H9 (cell line): ENCODE results near the gene ALOX15B. TPM values are rescaled to one million over a fixed set of nuclear protein-coding genes. Genes with fewer than 3 reads are reported as not detected.

Experiments
- DNase-seq: peaks from one replicate; pipeline ENCODE4 v3.0.0-alpha.2; 2017
- H2AFZ ChIP-seq: one replicate; pipeline ENCODE4 v1.6.1; 2013; ENCODE audit warnings: mild to moderate bottlenecking, low read length, control low read depth, moderate library complexity
- H2AK5ac ChIP-seq: 2 replicates; pipeline ENCODE4 v1.6.1; 2013; ENCODE audit warnings: low read length, control low read depth, mixed read lengths; ENCODE audit not compliant: insufficient read length
- H2BK120ac ChIP-seq: one replicate; pipeline ENCODE4 v1.6.1; 2013; ENCODE audit warnings: low read depth, mild to moderate bottlenecking, low read length, control low read depth, inconsistent platforms; ENCODE audit not compliant: poor library complexity, severe bottlenecking
- H2BK12ac ChIP-seq: 2 replicates; pipeline ENCODE4 v1.6.1; 2013; ENCODE audit warnings: low read length, control low read depth, mixed read lengths, low read depth; ENCODE audit not compliant: insufficient read length
- H2BK15ac ChIP-seq: 2 replicates; pipeline ENCODE4 v1.6.1; 2013; ENCODE audit warnings: low read depth, low read length, control low read depth
- H2BK20ac ChIP-seq: one replicate; pipeline ENCODE4 v1.6.1; 2013; ENCODE audit warnings: low read depth, mild to moderate bottlenecking, low read length, control low read depth, inconsistent platforms; ENCODE audit not compliant: poor library complexity, severe bottlenecking
- H2BK5ac ChIP-seq: 2 replicates; pipeline ENCODE4 v1.6.1; 2013; ENCODE audit warnings: low read length, control low read depth, mixed read lengths; ENCODE audit not compliant: insufficient read length
- H3K14ac ChIP-seq: 2 replicates; pipeline ENCODE4 v1.6.1; 2013; ENCODE audit warnings: low read length, control low read depth; ENCODE audit not compliant: insufficient read depth
- H3K18ac ChIP-seq: 2 replicates; pipeline ENCODE4 v1.6.1; 2013; ENCODE audit warnings: low read depth, mild to moderate bottlenecking, mixed read lengths, low read length, control low read depth; ENCODE audit not compliant: insufficient read length
- H3K23ac ChIP-seq: 2 replicates; pipeline ENCODE4 v1.6.1; 2013; ENCODE audit warnings: low read length, control low read depth, mixed read lengths, low read depth; ENCODE audit not compliant: insufficient read length
- H3K23me2 ChIP-seq: 2 replicates; pipeline ENCODE4 v1.6.1; 2013; ENCODE audit warnings: low read depth, mild to moderate bottlenecking, mixed read lengths, low read length, control low read depth; ENCODE audit not compliant: insufficient read length, poor library complexity, severe bottlenecking
- H3K27ac ChIP-seq: 2 replicates; pipeline ENCODE4 v1.5.1; 2013; ENCODE audit warnings: low read length, control low read depth, mixed read lengths, low read depth; ENCODE audit not compliant: insufficient read length
- H3K27me3 ChIP-seq: 2 replicates; pipeline ENCODE4 v1.6.1; 2013; ENCODE audit warnings: low read length, control low read depth, inconsistent platforms; ENCODE audit not compliant: insufficient read depth
- H3K4ac ChIP-seq: 2 replicates; pipeline ENCODE4 v1.6.1; 2013; ENCODE audit warnings: low read depth, mild to moderate bottlenecking, control low read depth, inconsistent platforms, low read length, moderate library complexity
- H3K4me1 ChIP-seq: 2 replicates; pipeline ENCODE4 v1.6.1; 2013; ENCODE audit warnings: low read length, control low read depth, inconsistent platforms; ENCODE audit not compliant: insufficient read depth
- H3K4me2 ChIP-seq: 2 replicates; pipeline ENCODE4 v1.6.1; 2013; ENCODE audit warnings: low read length, control low read depth, mixed read lengths; ENCODE audit not compliant: insufficient read length, insufficient read depth
- H3K56ac ChIP-seq: 2 replicates; pipeline ENCODE4 v1.6.1; 2013; ENCODE audit warnings: low read depth, mild to moderate bottlenecking, mixed read lengths, low read length, control low read depth; ENCODE audit not compliant: insufficient read length
- H3K79me1 ChIP-seq: 2 replicates; pipeline ENCODE4 v1.6.1; 2013; ENCODE audit warnings: low read depth, mild to moderate bottlenecking, moderate library complexity, low read length, control low read depth, inconsistent platforms; ENCODE audit not compliant: insufficient read depth, poor library complexity, severe bottlenecking
- H3K79me2 ChIP-seq: 2 replicates; pipeline ENCODE4 v1.6.1; 2013; ENCODE audit warnings: low read length, control low read depth, inconsistent platforms; ENCODE audit not compliant: insufficient read depth
- H3K9ac ChIP-seq: 2 replicates; pipeline ENCODE4 v1.6.1; 2013; ENCODE audit warnings: low read length, control low read depth, mixed read lengths; ENCODE audit not compliant: insufficient read length; ENCODE audit errors: extremely low read depth
- H3K9me3 ChIP-seq: one replicate; pipeline ENCODE4 v1.6.1; 2013; ENCODE audit warnings: low read depth, low read length, inconsistent platforms; ENCODE audit not compliant: control insufficient read depth
- H3T11ph ChIP-seq: one replicate; pipeline ENCODE4 v1.6.1; 2013; ENCODE audit warnings: mild to moderate bottlenecking, low read length, control low read depth, inconsistent platforms
- H4K20me1 ChIP-seq: one replicate; pipeline ENCODE4 v1.6.1; 2013; ENCODE audit not compliant: control insufficient read depth, insufficient read length, insufficient read depth
- H4K5ac ChIP-seq: 2 replicates; pipeline ENCODE4 v1.6.1; 2013; ENCODE audit warnings: low read depth, mild to moderate bottlenecking, mixed read lengths, low read length, control low read depth; ENCODE audit not compliant: insufficient read length
- H4K8ac ChIP-seq: replicated peaks from 2 replicates; pipeline ENCODE4 v1.6.1; 2013; ENCODE audit warnings: low read length, control low read depth, mixed read lengths, low read depth; ENCODE audit not compliant: insufficient read length
- H4K91ac ChIP-seq: 2 replicates; pipeline ENCODE4 v1.6.1; 2013; ENCODE audit warnings: low read depth, mild to moderate bottlenecking, moderate library complexity, mixed read lengths, low read length, control low read depth; ENCODE audit not compliant: insufficient read length
- H3K27ac Mint-ChIP-seq, 3 experiments: 2 replicates in 2 of 3; 3 replicates in 1 of 3; pipeline ENCODE4 v1.8.0; 2020 to 2021; ENCODE audit warnings: mixed read lengths in 3 of 3, mild to moderate bottlenecking in 1 of 3, moderate library complexity in 1 of 3
- H3K27me3 Mint-ChIP-seq: 2 replicates; pipeline ENCODE4 v1.8.0; 2021; ENCODE audit warnings: low read depth, mild to moderate bottlenecking, moderate library complexity, mixed read lengths
- H3K36me3 Mint-ChIP-seq, 3 experiments: 2 replicates in 2 of 3; 3 replicates in 1 of 3; pipeline ENCODE4 v1.8.0; 2020 to 2021; ENCODE audit warnings: low read depth in 3 of 3, mixed read lengths in 3 of 3; ENCODE audit not compliant: insufficient read depth in 1 of 3
- H3K4me1 Mint-ChIP-seq, 2 experiments: 2 replicates each; pipeline ENCODE4 v1.8.0; 2020; ENCODE audit warnings: mixed read lengths in 2 of 2
- H3K4me3 Mint-ChIP-seq, 2 experiments: 2 replicates in 1 of 2; 3 replicates in 1 of 2; pipeline ENCODE4 v1.8.0; 2020 to 2021; ENCODE audit warnings: mild to moderate bottlenecking in 2 of 2, mixed read lengths in 2 of 2, moderate library complexity in 1 of 2
- H3K9me3 Mint-ChIP-seq, 2 experiments: 2 replicates in 1 of 2; 3 replicates in 1 of 2; pipeline ENCODE4 v1.8.0; 2020; ENCODE audit warnings: mild to moderate bottlenecking in 2 of 2, mixed read lengths in 2 of 2, moderate library complexity in 1 of 2
- WGBS: extraction: QIAGEN DNeasy Blood & Tissue Kit; methylation state at CpG from one replicate; pipeline ENCODE4 v1.1.7; 2013; ENCODE audit warnings: missing lambda C conversion rate, low lambda C conversion rate, mixed read lengths; ENCODE audit not compliant: insufficient read length; ENCODE audit errors: extremely low coverage; 5-methylcytosine and 5-hydroxymethylcytosine counted together
- total RNA-seq: library from RNA; stranded (reverse); gene quantifications from 2 replicates; pipeline ENCODE4 v1.2.1, GENCODE V29; 2021
- TF ChIP-seq, protein P1 (sequence below): fragments of 200-600 bp; sonication (generic); conservative IDR thresholded peaks from 3 replicates; pipeline ENCODE4 v1.8.0; 2021; ENCODE audit warnings: antibody characterized with exemption, mild to moderate bottlenecking

ALOX15B gene
- total RNA-seq, 1 experiment from 2014 or later: not detected

DNA sequence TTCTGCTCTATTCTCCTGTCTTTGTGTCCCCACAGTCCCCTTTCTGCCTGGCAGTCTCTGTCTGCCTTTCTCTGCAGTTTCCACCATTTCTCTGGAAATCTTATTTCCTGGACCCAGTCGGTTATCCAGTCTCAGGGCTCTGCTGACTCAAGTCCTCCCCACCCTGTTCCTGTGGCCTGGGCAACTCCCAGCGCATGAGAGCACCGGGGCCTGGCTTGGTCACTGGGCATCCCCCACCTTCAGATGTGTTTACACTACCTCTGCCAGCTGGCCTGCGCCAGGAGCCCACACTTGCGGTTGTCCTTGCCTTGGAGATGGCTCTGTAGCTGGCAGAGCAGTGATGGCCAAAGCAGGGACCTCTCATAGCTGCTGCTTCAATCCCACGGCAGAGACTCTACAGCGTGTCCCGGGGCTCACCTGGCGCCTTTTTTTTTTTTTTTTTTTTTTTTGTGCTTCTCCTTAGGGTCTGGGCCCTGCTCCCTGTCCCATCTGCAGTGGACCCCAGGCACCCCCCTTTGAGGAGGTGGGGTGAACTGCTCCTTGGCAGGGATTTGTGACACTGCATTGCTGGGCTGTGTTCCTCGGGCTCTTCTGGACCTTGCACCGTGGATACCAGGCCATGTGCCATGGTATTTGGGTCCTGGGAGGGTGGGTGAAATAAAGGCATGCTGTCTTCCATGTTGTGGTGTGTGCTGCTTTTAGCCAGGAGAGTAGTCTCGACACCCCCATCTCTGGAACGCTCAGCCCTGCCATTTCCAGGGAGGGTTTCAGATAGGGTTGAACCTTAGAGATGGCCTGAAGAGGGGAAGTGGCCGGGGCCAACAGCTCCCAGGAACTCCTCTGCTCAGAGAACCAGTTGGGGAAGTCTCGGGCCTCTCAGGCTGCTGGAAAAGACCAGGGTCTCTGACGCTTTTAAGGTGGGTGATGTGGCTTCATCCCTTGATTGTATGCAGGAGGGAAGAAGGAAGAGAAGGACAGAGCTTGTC lies 18.9 kb upstream of the ALOX15B start:
- no peak overlapping the region for H3K27ac ChIP-seq
- Mint-ChIP-seq H3K4me1 (peaks cover 15 to 19% of the 10 kb centered on the region in 2 experiments), H3K27ac (peak overlapping the region in 1 of 3 experiments; percentile 66; a peak in 1 of 7 replicates), H3K36me3 (peaks cover 0 to 1% (median 0%) of the 10 kb centered on the region in 3 experiments; a peak in 2 of 7 replicates), H3K9me3 (no peaks in the 10 kb centered on the region; a peak in 1 of 5 replicates), H3K27me3 (peaks cover 14% of the 10 kb centered on the region), H3K4me3 (no peak overlapping the region)
- no peak overlapping the region for H3T11ph ChIP-seq
- no peaks in the 10 kb centered on the region; the same call in 1 of the 2 replicates for H3K4me1 ChIP-seq
- no peak overlapping the region for H3K18ac ChIP-seq
- no peak overlapping the region for H3K14ac ChIP-seq
- H2AFZ ChIP-seq: no peak overlapping the region
- H3K79me1 ChIP-seq: no peaks in the 10 kb centered on the region
- no peak overlapping the region for H3K56ac ChIP-seq
- H3K23ac ChIP-seq: no peak overlapping the region
- no peak overlapping the region for H2BK5ac ChIP-seq
- H3K4me2 ChIP-seq: no peak overlapping the region
- no peak overlapping the region for H2BK120ac ChIP-seq
- H3K27me3 ChIP-seq: no peaks in the 10 kb centered on the region; the same call in 1 of the 2 replicates
- no peak overlapping the region for H4K91ac ChIP-seq
- H4K5ac ChIP-seq: no peak overlapping the region
- no peaks in the 10 kb centered on the region for H4K20me1 ChIP-seq
- peaks cover 11% of the 10 kb centered on the region for H3K23me2 ChIP-seq
- DNase-seq: no peak
- H3K9ac ChIP-seq: no peak overlapping the region
- H3K9me3 ChIP-seq: no peaks in the 10 kb centered on the region
- no peak overlapping the region for H2AK5ac ChIP-seq
- WGBS: no CpG with 5 or more reads among the region's 16 CpGs
- TF ChIP-seq, protein P1, sequence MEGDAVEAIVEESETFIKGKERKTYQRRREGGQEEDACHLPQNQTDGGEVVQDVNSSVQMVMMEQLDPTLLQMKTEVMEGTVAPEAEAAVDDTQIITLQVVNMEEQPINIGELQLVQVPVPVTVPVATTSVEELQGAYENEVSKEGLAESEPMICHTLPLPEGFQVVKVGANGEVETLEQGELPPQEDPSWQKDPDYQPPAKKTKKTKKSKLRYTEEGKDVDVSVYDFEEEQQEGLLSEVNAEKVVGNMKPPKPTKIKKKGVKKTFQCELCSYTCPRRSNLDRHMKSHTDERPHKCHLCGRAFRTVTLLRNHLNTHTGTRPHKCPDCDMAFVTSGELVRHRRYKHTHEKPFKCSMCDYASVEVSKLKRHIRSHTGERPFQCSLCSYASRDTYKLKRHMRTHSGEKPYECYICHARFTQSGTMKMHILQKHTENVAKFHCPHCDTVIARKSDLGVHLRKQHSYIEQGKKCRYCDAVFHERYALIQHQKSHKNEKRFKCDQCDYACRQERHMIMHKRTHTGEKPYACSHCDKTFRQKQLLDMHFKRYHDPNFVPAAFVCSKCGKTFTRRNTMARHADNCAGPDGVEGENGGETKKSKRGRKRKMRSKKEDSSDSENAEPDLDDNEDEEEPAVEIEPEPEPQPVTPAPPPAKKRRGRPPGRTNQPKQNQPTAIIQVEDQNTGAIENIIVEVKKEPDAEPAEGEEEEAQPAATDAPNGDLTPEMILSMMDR: no peak
- no peak overlapping the region for H2BK12ac ChIP-seq
- no peaks in the 10 kb centered on the region for H3K79me2 ChIP-seq
- H2BK20ac ChIP-seq: no peak overlapping the region
- no peak overlapping the region for H2BK15ac ChIP-seq
- no peak overlapping the region for H4K8ac ChIP-seq
- no peak overlapping the region for H3K4ac ChIP-seq
